Peyer's patch (tissue), 4 donors: ENCODE data around the gene GCC1.

Experiments used
- POLR2A ChIP-seq, 2 donors: fragments of 450-650 bp; IDR thresholded peaks; one replicate each; pipeline ENCODE4 v1.5.1; 2017; ENCODE audit warnings: antibody characterized with exemption in 2 of 2, mild to moderate bottlenecking in 2 of 2, moderate library complexity in 2 of 2
- TF ChIP-seq, protein P1 (sequence below), 6 experiments: fragments of 450-650 bp in 4 of 6; fragments of 200-600 bp in 2 of 6; sonication (generic) in 1 of 6; IDR thresholded peaks; one replicate each; pipeline ENCODE4 v1.5.1; 2017 to 2019; ENCODE audit warnings: antibody characterized with exemption in 6 of 6, mild to moderate bottlenecking in 3 of 6, moderate library complexity in 1 of 6

DNA sequence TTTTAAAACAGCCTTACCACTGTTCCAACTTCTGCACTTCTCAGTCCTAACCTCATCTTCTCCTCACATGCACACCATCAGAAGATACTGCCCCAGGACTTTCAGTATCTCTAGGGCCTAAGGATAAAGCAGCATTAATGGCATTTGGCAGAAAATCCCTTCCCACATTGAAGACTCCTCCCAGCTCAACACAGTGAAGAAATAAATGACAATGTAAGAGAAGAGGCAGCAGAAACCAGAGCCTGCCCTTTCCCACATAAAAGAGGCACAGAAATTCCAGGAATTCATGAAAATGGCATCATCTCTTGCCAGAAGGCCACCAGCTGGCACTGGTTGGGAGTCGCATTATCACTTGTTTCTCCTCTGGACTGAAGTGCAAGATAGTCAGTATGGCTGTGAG is 3.7 kb downstream of the GCC1 start:
- TF ChIP-seq, protein P1, sequence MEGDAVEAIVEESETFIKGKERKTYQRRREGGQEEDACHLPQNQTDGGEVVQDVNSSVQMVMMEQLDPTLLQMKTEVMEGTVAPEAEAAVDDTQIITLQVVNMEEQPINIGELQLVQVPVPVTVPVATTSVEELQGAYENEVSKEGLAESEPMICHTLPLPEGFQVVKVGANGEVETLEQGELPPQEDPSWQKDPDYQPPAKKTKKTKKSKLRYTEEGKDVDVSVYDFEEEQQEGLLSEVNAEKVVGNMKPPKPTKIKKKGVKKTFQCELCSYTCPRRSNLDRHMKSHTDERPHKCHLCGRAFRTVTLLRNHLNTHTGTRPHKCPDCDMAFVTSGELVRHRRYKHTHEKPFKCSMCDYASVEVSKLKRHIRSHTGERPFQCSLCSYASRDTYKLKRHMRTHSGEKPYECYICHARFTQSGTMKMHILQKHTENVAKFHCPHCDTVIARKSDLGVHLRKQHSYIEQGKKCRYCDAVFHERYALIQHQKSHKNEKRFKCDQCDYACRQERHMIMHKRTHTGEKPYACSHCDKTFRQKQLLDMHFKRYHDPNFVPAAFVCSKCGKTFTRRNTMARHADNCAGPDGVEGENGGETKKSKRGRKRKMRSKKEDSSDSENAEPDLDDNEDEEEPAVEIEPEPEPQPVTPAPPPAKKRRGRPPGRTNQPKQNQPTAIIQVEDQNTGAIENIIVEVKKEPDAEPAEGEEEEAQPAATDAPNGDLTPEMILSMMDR (IDR thresholded peaks at IDR 0.05), result no peak
- no peak for TF ChIP-seq POLR2A (IDR thresholded peaks at IDR 0.05)
